Lower lobe of right lung (tissue), 2 donors: Measurements from ENCODE around the gene SEPHS1. TPM values are rescaled to one million over a fixed set of nuclear protein-coding genes. Genes with fewer than 3 reads are reported as not detected.

Source experiments
- ATAC-seq, 2 donors: fragments of 200-7000 bp; cut with Tn5 transposase; one replicate each; pipeline ENCODE4 v1.9.1; 2020 to 2022; ENCODE audit warnings: mild to moderate bottlenecking in 2 of 2, moderate library complexity in 2 of 2
- DNase-seq: peaks from one replicate; pipeline ENCODE4 v3.0.0-alpha.2; 2020
- H3K27ac ChIP-seq: fragments of 200-600 bp; one replicate; pipeline ENCODE4 v1.8.0; 2022
- H3K27me3 ChIP-seq: fragments of 200-600 bp; one replicate; pipeline ENCODE4 v1.8.0; 2022; ENCODE audit warnings: low read depth
- H3K36me3 ChIP-seq: fragments of 200-600 bp; one replicate; pipeline ENCODE4 v1.8.0; 2022; ENCODE audit warnings: mild to moderate bottlenecking
- H3K4me1 ChIP-seq: fragments of 200-600 bp; one replicate; pipeline ENCODE4 v1.8.0; 2022
- H3K4me3 ChIP-seq: fragments of 200-600 bp; one replicate; pipeline ENCODE4 v1.8.0; 2022; ENCODE audit warnings: mild to moderate bottlenecking
- H3K9me3 ChIP-seq: fragments of 200-600 bp; one replicate; pipeline ENCODE4 v1.8.0; 2022
- intact Hi-C: fragments of 100-400 bp; cut with DNase I; formaldehyde crosslinking; loops from one replicate; pipeline ENCODE4 v1.11.0; 2022
- total RNA-seq: library from RNA; stranded (reverse); fragmentation: NEBNext Ultra II Directional; extraction: Animal tissue kit (Norgen Biotek cat#: 25700); gene quantifications from one replicate; pipeline ENCODE4 v1.2.1, GENCODE V29; 2021
- TF ChIP-seq, protein P1 (sequence below): fragments of 200-600 bp; IDR thresholded peaks from one replicate; pipeline ENCODE4 v1.8.0; 2022; ENCODE audit warnings: antibody characterized with exemption, mild to moderate bottlenecking
- donor health status: DM: no; HTN: yes; CAD: no; lungs with severe emphysema.

Gene SEPHS1
- total RNA-seq, 1 donor from 2014 or later, result 35.9 TPM

DNA sequence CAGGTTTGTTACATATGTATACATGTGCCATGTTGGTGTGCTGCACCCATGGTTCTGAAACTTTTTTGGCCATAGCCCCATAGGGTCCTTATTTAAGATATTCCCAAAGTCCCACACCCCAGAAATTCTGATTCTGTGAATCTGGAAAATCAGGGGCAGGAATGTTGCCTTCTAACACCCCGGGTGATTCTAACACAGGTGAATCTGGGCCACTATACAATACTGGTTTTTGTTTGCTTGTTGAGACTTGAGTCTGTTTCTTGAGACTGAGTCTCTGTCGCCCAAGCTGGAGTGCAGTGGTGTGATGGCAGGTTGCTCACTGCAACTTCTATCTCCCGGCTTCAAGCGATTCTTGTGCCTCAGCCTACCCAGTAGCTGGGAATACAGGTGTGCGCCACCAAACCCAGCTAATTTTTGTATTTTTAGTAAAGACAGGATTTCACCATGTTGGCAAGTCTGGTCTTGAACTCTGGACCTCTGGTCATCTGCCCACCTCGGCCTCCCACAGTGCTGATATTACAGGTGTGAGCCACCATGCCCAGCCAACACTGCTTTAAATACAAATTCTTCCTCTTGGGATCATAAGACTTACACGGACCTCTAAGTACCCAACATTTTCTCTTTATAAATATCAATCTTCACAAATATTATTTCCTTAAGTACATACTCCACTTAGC lies 31.3 kb downstream of the SEPHS1 start:
- no peaks in the 10 kb centered on the region for H3K9me3 ChIP-seq
- H3K27ac ChIP-seq, result no peak overlapping the region
- H3K4me3 ChIP-seq, result no peak overlapping the region
- DNase-seq (no peak), ATAC-seq (no peak)
- H3K27me3 ChIP-seq, result no peaks in the 10 kb centered on the region
- intact Hi-C loops, result no loop called here
- peaks cover 34% of the 10 kb centered on the region for H3K36me3 ChIP-seq
- no peaks in the 10 kb centered on the region for H3K4me1 ChIP-seq
- TF ChIP-seq, protein P1, sequence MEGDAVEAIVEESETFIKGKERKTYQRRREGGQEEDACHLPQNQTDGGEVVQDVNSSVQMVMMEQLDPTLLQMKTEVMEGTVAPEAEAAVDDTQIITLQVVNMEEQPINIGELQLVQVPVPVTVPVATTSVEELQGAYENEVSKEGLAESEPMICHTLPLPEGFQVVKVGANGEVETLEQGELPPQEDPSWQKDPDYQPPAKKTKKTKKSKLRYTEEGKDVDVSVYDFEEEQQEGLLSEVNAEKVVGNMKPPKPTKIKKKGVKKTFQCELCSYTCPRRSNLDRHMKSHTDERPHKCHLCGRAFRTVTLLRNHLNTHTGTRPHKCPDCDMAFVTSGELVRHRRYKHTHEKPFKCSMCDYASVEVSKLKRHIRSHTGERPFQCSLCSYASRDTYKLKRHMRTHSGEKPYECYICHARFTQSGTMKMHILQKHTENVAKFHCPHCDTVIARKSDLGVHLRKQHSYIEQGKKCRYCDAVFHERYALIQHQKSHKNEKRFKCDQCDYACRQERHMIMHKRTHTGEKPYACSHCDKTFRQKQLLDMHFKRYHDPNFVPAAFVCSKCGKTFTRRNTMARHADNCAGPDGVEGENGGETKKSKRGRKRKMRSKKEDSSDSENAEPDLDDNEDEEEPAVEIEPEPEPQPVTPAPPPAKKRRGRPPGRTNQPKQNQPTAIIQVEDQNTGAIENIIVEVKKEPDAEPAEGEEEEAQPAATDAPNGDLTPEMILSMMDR, result no peak

DNA sequence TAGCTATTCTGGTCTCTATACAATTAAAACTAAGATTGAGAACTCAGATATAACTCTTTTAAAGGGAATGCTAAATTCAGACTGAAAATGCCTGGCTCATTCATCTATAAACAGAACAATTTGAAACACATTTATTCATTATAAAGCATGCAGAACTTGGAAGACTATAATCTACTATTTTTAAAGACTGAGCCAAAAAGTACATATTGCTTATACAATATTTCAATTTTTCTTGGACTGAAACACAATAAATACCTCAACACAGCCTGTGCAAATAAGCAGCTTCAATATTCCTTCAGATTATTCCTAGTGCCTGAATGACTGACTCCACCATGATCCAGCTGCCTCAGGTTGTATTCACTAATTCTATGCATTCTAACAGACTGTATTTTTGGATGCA lies 32.7 kb downstream of the SEPHS1 start:
- H3K27ac ChIP-seq, result no peak overlapping the region
- no peaks in the 10 kb centered on the region for H3K27me3 ChIP-seq
- no peak overlapping the region for H3K4me3 ChIP-seq
- no peaks in the 10 kb centered on the region for H3K9me3 ChIP-seq
- intact Hi-C loops, result no loop called here
- H3K36me3 ChIP-seq, result peaks cover 21% of the 10 kb centered on the region
- ATAC-seq (no peak), DNase-seq (no peak)
- H3K4me1 ChIP-seq, result no peaks in the 10 kb centered on the region
- TF ChIP-seq, protein P1, result no peak

DNA sequence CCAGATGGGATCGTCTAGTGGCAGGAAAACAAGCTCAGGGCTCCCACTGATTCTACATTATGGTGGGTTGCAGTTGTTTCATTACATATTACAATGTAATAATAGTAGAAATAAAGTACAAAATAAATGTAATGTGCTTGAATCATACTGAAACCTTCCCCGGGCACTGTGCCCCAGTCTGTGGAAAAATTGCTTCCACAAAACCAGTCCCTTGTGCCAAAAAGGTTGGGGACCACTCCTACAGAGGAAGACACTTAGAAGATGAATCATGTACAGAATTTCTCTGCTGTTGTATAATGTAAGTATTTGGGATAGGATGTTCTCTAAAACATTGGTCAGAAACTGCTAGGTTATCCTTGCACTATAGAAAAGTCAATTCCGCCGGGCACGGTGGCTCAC lies 36.9 kb downstream of the SEPHS1 start:
- H3K4me3 ChIP-seq, result no peak overlapping the region
- no peaks in the 10 kb centered on the region for H3K36me3 ChIP-seq
- TF ChIP-seq, protein P1, result no peak
- H3K9me3 ChIP-seq, result no peaks in the 10 kb centered on the region
- H3K4me1 ChIP-seq, result no peaks in the 10 kb centered on the region
- intact Hi-C loops, result no loop called here
- H3K27me3 ChIP-seq, result no peaks in the 10 kb centered on the region
- ATAC-seq, result no peak
- no peak overlapping the region for H3K27ac ChIP-seq
- no peak for DNase-seq

DNA sequence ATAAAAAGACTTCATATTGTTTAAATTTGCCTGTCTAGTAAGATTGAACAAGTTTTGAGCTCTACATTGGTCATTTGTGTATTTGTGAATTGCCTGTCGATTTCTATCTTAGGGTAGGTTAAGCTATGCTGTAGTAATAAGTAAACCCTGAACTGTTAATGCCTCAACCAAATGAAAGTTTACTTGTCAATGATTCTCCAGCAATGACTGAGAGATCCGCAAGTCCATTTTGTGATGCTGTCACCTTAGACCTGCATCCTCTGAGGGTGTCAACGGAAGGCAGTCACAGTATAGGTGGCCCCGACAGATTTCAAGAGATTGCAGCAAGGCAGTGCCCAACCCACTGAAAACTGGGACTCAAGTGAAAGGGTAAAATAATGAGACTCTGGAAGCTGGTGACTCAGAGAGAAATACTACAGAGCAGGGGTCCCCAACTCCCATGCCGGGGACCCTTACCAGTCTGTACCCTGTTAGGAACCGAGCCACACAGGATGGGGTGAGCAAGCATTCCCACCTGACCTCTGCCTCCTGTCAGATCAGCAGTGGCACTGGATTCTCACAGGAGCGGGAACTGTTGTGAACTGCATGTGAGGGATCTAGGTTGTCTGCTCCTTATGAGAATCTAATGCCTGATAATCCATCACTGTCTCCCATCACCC lies 37.4 kb downstream of the SEPHS1 start:
- Histone ChIP-seq H3K27me3 (no peaks in the 10 kb centered on the region), H3K36me3 (no peaks in the 10 kb centered on the region), H3K4me1 (no peaks in the 10 kb centered on the region), H3K9me3 (no peaks in the 10 kb centered on the region), H3K27ac (no peak overlapping the region), H3K4me3 (no peak overlapping the region)
- TF ChIP-seq, protein P1, result no peak
- DNase-seq (no peak), ATAC-seq (no peak)
- intact Hi-C loops, result no loop called here

DNA sequence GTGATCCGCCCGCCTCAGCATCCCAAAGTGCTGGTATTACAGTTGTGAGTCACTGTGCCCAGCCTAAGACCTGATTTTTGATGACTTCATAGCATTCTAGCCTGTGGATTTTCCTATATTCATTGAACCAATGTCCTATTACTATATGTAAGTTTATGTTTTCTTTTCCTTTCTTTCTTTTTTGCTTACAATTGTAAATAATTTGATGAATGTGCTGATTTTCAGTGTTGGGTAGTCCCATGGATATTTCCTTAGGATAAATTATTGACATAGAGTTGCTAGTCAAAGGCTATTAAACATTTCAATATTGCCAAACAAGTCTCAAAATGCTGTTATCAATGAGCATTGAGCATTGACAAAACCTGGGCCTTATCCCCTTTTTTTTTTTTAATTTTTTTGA lies 38.3 kb downstream of the SEPHS1 start:
- Histone ChIP-seq H3K4me3 (no peak overlapping the region), H3K27ac (no peak overlapping the region), H3K36me3 (no peaks in the 10 kb centered on the region), H3K4me1 (no peaks in the 10 kb centered on the region), H3K9me3 (no peaks in the 10 kb centered on the region), H3K27me3 (no peaks in the 10 kb centered on the region)
- intact Hi-C loops, result no loop called here
- DNase-seq (no peak), ATAC-seq (no peak)
- TF ChIP-seq, protein P1, result no peak
